HepG2 (cell line): Measurements from ENCODE around the gene CRYGS. TPM values are rescaled to one million over a fixed set of nuclear protein-coding genes. Genes with fewer than 3 reads are reported as not detected.
A peak's percentile ranks its signal among the peaks of the same experiment; 100 is the strongest.

Source experiments
- ATAC-seq: fragments of 200-7000 bp; cut with Tn5 transposase; 3 replicates; pipeline ENCODE4 v1.9.1; 2020; ENCODE audit warnings: mild to moderate bottlenecking, moderate library complexity
- BruUV-seq: library from RNA; stranded (reverse); fragments of 400-500 nt; replicated peaks from 2 replicates; lab custom pipeline; 2021; lab: Mats Ljungman, UMichigan
- CTCF ChIA-PET: fragments of 300-600 bp; formaldehyde crosslinking; extraction: SDS; loops from one replicate; lab custom pipeline; 2021; ENCODE audit warnings: low total read pairs, inconsistent platforms, low intra/inter-chr PET ratio; lab: Yijun Ruan, JAX
- POLR2A ChIA-PET: fragments of 350-600 bp; sonication (Branson Sonifier 250); formaldehyde crosslinking; loops from one replicate; lab custom pipeline; 2020; ENCODE audit warnings: antibody characterized with exemption, inconsistent platforms; lab: Yijun Ruan, JAX
- DNase-seq: peaks from one replicate; pipeline ENCODE4 v3.0.0-alpha.2; 2015; ENCODE audit warnings: low spot score
- FAIRE-seq: peaks from 3 replicates; lab custom pipeline; 2011; peaks lifted over from hg19 to GRCh38; lab: Jason Lieb, UNC
- H2AFZ ChIP-seq: one replicate; pipeline ENCODE4 v1.6.1; 2011; ENCODE audit warnings: low read length, inconsistent platforms
- H3K27ac ChIP-seq: fragments of 300-600 bp; 3 replicates; pipeline ENCODE4 v1.8.0; 2011; ENCODE audit warnings: mixed run types, mild to moderate bottlenecking, mixed read lengths, low read length, inconsistent platforms; ENCODE audit not compliant: insufficient read depth; ENCODE audit errors: extremely low read length
- H3K27me3 ChIP-seq, 2 experiments: fragments of 200-600 bp in 1 of 2; 2 replicates in 1 of 2; 3 replicates in 1 of 2; pipeline versions ENCODE4 v1.6.0 to v1.8.0; 2011; ENCODE audit warnings: low read length in 2 of 2, mild to moderate bottlenecking in 2 of 2, moderate library complexity in 2 of 2, inconsistent platforms in 1 of 2; ENCODE audit not compliant: insufficient read depth in 2 of 2, control insufficient read depth in 1 of 2
- H3K36me3 ChIP-seq, 2 experiments: fragments of 200-600 bp in 1 of 2; replicated peaks in 1 of 2; 2 replicates in 1 of 2; 3 replicates in 1 of 2; pipeline versions ENCODE4 v1.5.1 to v1.8.0; 2011; ENCODE audit warnings: low read length in 2 of 2, inconsistent platforms in 1 of 2; ENCODE audit not compliant: insufficient read depth in 2 of 2, control insufficient read depth in 1 of 2
- H3K4me1 ChIP-seq: 2 replicates; pipeline ENCODE4 v1.5.1; 2012; ENCODE audit warnings: low read length, inconsistent platforms; ENCODE audit not compliant: insufficient read depth
- H3K4me2 ChIP-seq: 2 replicates; pipeline ENCODE4 v1.6.0; 2011; ENCODE audit warnings: low read depth, low read length, inconsistent platforms
- H3K4me3 ChIP-seq, 3 experiments: fragments of 200-600 bp in 1 of 3; sonication (generic), shearing (Covaris generic) in 1 of 3; replicated peaks in 1 of 3; 2 replicates each; pipeline ENCODE4 v1.5.1; 2011 to 2016; ENCODE audit warnings: low read length in 3 of 3, inconsistent platforms in 2 of 3, low read depth in 2 of 3, mild to moderate bottlenecking in 2 of 3, control low read depth in 1 of 3, mixed read lengths in 1 of 3; ENCODE audit not compliant: insufficient read depth in 1 of 3
- H3K79me2 ChIP-seq: one replicate; pipeline ENCODE4 v1.6.1; 2011; ENCODE audit warnings: low read length, inconsistent platforms; ENCODE audit not compliant: insufficient read depth
- H3K9ac ChIP-seq: 2 replicates; pipeline ENCODE4 v1.6.0; 2011; ENCODE audit warnings: mild to moderate bottlenecking, low read depth, low read length, inconsistent platforms; ENCODE audit not compliant: insufficient read depth
- H3K9me3 ChIP-seq: 2 replicates; pipeline ENCODE4 v1.5.1; 2012; ENCODE audit warnings: mild to moderate bottlenecking, low read length
- H4K20me1 ChIP-seq: 2 replicates; pipeline ENCODE4 v1.6.0; 2011; ENCODE audit warnings: inconsistent platforms, mild to moderate bottlenecking, low read length, moderate library complexity; ENCODE audit not compliant: insufficient read depth
- ATF1 ChIP-seq: IDR thresholded peaks from 2 replicates; pipeline ENCODE4 v1.6.1; 2016; ENCODE audit warnings: mild to moderate bottlenecking, control low read depth
- JUN ChIP-seq: sonication (generic); formaldehyde crosslinking; IDR thresholded peaks from 2 replicates; pipeline ENCODE4 v1.4.0; 2020; ENCODE audit warnings: mild to moderate bottlenecking, missing genetic modification reagents
- MAF1 ChIP-seq: sonication (generic); formaldehyde crosslinking; IDR thresholded peaks from 2 replicates; pipeline ENCODE4 v1.5.0; 2020; ENCODE audit warnings: missing genetic modification reagents, borderline replicate concordance
- MAFF ChIP-seq: IDR thresholded peaks from 2 replicates; pipeline ENCODE4 v1.6.1; 2011; ENCODE audit warnings: low read depth, low read length, improper control_type of control experiment
- MAFK ChIP-seq, 2 experiments: IDR thresholded peaks in 1 of 2; conservative IDR thresholded peaks in 1 of 2; 2 replicates each; pipeline ENCODE4 v1.6.1; 2011; ENCODE audit warnings: improper control_type of control experiment in 2 of 2, low read length in 2 of 2
- ZNF512 ChIP-seq: sonication (generic); formaldehyde crosslinking; IDR thresholded peaks from 2 replicates; pipeline ENCODE4 v1.4.0; 2020; ENCODE audit warnings: mild to moderate bottlenecking, missing genetic modification reagents
- WGBS: methylation state at CpG from one replicate; pipeline ENCODE4 v1.1.6; 2017; ENCODE audit warnings: low lambda C conversion rate; 5-methylcytosine and 5-hydroxymethylcytosine counted together
- in situ Hi-C: cut with HindIII; loops from 2 replicates; pipeline ENCODE4 v1.10.0; 2017; ENCODE audit warnings: low pct_unique_long_range_greater_than_20kb; ENCODE audit not compliant: extremely low pct_ligation_motif_present
- intact Hi-C: fragments of 100-400 bp; cut with micrococcal nuclease; formaldehyde crosslinking; loops from one replicate; pipeline ENCODE4 v1.10.0; 2022; ENCODE audit not compliant: unreplicated experiment
- polyA plus RNA-seq, 8 experiments: library from polyadenylated mRNA; depleted of rRNA in 3 of 8; stranded (reverse) in 7 of 8; unstranded in 1 of 8; fragments of >200 nt; fragmentation: Illumina TruSeq in 4 of 8; extraction: Trizol in 4 of 8; gene quantifications; 2 replicates each; pipeline versions ENCODE4 v1.2.1 to v1.2.3, GENCODE V29; 2011 to 2016; ENCODE audit warnings: low read depth in 4 of 8, missing spikeins in 1 of 8, mixed read lengths in 1 of 8; ENCODE audit not compliant: insufficient read depth in 1 of 8
- total RNA-seq, 5 experiments: library from RNA; depleted of rRNA; stranded (reverse); fragments of >200 nt; fragmentation: Illumina TruSeq; extraction: Trizol; gene quantifications; 2 replicates each; pipeline ENCODE4 v1.2.3, GENCODE V29; 2016; ENCODE audit warnings: low read depth in 1 of 5

The CRYGS gene
- total and polyA plus RNA-seq, 2 of the 13 experiments (the other 11 are each of a cell fraction or from before 2014, with no cell fraction given): 2.1 to 6.7 TPM

- CTCF ChIA-PET: no interaction called here
Observed at GRCh38 chr3:186592682-186593081, 48.5 kb upstream of the CRYGS start.

More at GRCh38 chr3:186592682-186593081, 48.5 kb upstream of the CRYGS start:
- FAIRE-seq (no peak), ATAC-seq (no peak), DNase-seq (no peak)
- no peak overlapping the region for H2AFZ ChIP-seq
- H3K4me1 ChIP-seq: peaks cover 91% of the 10 kb centered on the region
- WGBS: 96% methylated on average over 4 of the region's 4 CpGs
- no peaks in the 10 kb centered on the region for H4K20me1 ChIP-seq
- POLR2A ChIA-PET: interaction anchor here (2.4 to 24.0 kb wide), 2 partner anchors 18 to 26 kb away, joined by 17 to 854 read pairs; partner anchors contain the start of genes AHSG and TBCCD1
- H3K4me3 ChIP-seq: no peak overlapping the region
- no peaks in the 10 kb centered on the region for H3K36me3 ChIP-seq
- no peaks in the 10 kb centered on the region for H3K9me3 ChIP-seq
- H3K27me3 ChIP-seq: no peaks in the 10 kb centered on the region
- H3K9ac ChIP-seq: no peak overlapping the region
- H3K27ac ChIP-seq: peak overlapping the region; percentile 78
- BruUV-seq: no TSS peak
- H3K4me2 ChIP-seq: no peak overlapping the region
- in situ Hi-C loops: no loop called here
- no peaks in the 10 kb centered on the region for H3K79me2 ChIP-seq
- TF ChIP-seq ZNF512 (no peak), ATF1 (CRISPR knock-in tag) (no peak), MAFF (peak; percentile 57; the same call in 1 of the 2 replicates), MAFK (conservative IDR thresholded peaks at IDR 0.05 in 1 of 2, IDR thresholded peaks at IDR 0.05 in 1 of 2; ENCODE audit: low read length in 2 of 2) (peak; percentile 65 to 76; a peak in 3 of 4 replicates), MAF1 (no peak), JUN (no peak)
- TF ChIP-seq, all 625 proteins: peak for 2
- intact Hi-C loops: no loop called here
